HG03575 (cell line): ENCODE data around the gene RICTOR.

Source experiments
- ATAC-seq: cut with Tn5 transposase; IDR thresholded peaks from one replicate; pipeline ENCODE4 v1.9.1; 2021; ENCODE audit not compliant: unreplicated experiment, insufficient number of reproducible peaks, low FRiP score; ENCODE audit errors: extremely low read depth

Gene RICTOR

DNA sequence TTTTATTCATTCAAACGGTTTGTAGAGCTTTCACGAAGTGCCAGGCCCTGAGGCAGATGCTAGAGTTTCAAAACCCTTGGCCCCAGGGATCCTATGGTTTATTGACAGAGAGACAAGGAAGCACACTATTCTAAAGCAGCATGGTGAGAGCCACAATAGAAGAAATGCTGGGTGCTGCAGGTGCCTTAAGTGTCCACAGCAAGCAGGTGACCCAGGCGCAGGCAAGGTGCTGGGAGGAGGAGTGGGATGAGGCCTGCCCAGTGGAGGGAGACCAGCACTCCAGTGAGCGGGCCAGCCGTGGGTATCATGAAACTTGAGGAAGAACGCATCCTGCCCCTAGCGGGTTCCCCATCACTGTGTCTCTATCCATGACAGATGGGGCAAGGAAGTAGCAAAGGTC is 157.4 kb downstream of the RICTOR start:
- no peak for ATAC-seq

DNA sequence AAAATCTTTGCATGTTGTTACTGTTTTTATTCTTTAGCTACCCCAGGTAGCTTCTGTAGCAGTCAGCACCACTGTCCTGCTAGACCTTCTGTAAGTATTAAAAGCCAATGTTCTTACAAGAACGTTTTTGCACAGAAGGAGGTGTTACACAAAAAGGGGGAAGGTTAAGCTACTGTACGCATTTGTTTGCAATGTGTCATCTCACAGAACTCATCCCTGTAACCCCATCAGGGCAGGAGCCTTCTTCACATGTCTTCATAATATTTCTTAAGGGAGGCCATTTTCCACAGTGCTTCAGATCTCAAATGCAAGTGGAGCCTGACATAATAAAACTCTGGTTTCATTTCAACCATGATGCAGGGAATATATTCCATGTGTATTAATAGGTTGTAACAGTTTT is 160.5 kb downstream of the RICTOR start:
- no peak for ATAC-seq

DNA sequence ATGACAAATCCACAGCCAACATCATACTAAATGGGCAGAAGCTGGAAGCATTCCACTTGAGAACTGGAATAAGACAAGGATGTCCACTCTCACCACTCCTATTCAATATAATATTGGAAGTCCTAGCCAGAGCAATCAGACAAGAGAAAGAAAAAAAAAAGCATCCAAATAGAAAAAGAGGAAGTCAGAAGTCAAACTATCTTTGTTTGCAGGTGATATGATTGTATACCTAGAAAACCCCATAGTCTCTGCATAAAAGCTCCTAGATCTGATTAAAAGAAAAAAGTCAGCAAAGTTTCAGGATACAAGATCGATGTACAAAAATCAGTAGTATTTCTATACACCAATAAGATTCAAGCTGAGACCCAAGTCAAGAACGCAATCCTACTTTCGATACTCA is 162.3 kb downstream of the RICTOR start:
- ATAC-seq, result no peak

DNA sequence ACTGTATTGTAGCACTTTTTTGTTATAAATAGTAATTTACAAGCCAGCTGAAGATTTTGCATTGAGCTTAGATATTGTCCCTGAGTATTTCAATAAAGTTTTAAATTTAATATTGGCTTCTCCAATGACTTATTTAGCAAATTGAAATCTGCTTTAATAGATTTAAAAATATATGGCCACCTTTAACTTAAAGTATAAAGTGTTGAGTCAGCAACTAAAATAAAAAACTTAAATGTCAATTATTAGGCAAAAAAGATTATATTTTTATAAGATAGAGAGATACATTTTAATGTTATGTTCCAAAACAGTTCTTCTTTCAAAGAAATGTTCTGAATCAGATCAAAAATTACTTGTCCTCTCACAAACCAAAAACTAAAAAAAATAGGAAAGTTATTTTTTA is 167.7 kb downstream of the RICTOR start:
- ATAC-seq, result no peak

DNA sequence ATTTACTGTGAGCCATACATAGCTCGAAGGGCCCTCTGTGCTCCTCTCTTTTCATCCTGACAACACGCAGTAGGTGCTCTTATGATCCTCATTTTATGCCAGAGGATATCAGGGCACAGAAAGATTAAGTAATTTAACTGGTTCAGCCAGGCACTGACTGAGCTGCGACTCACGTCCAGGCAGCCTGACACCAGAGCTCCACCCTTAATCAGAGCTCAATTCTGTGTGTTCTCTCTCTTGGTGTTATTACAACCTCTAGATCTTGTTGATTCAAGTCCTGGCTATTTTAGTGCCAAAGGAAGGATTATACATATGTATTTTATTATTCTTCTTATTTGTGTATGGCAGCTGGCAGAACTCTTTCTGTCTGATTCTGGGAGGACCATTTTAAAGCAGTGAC is 168.7 kb downstream of the RICTOR start:
- ATAC-seq, result no peak

DNA sequence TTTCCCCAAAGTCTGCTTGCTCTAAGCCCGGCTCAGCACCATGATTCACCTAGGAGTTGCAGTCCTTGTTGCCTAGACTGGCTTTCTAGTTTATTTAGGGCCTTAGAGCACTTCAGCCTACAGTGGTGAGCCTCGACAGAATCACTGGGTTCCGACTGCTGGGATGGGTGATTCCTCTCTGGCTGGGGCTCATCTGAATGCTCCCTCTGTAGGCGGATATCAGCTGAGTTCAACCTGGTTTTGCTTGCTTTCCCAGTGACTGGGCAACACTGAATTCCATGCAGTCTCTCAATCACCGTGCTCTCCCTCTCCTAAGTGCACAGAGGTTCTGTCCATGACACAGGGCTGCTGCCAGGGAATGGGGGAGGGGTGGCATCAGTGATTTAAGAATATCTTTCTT is 174.3 kb downstream of the RICTOR start:
- ATAC-seq, result no peak

DNA sequence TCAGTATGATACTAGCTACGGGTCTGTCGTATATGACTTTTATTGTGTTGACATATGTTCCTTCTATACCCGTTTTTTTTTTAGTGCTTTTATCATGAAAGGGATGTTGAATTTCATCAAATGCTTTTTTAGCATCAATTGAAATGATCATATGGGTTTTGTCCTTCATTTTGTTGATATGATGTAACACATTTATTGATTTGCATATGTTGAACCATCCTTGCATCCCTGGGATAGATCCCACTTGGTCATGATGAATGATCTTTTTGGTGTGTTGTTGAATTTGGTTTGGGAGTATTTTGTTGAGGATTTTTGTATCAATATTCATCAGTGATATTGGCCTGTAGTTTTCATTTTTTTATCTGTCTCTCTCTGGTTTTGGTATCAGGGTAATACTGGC is 177.4 kb downstream of the RICTOR start:
- no peak for ATAC-seq

DNA sequence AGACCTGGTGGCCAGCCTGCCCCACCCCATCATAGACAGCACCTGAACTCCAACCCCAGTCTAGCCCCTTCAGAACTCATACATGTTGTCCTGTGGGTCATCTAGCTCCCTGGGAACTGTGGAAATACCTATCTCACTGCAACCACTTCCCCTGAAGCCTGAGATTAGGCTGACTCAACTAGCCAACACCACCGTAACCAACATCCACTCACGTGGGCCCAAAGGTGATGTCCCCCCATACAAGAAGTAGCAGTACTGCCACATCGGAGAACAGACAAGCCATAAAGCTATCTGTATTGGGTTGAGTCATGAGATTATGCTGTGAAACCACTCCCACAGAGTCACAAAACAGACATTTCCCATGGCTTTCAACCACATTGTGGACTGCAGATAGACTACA is 181.8 kb downstream of the RICTOR start:
- ATAC-seq, result no peak

DNA sequence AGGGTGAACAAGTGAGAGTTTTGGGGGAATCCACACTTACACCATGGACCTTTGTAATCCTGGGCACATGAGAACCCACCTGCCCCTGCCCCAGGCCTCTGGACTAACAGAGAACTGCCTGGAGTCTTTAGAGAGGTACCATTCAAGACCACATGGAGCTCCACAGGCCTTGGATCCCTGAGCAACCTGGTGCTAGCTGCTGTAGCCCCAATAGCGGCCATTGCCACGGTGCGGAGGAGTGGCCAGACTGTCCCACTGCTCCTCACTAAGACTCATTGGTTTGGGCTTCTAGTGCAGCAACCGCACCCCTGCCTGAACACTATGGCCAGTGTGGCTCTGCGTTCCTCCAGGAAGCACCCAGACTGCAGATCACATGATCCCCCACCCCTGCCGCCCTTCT is 182.6 kb downstream of the RICTOR start:
- no peak for ATAC-seq

DNA sequence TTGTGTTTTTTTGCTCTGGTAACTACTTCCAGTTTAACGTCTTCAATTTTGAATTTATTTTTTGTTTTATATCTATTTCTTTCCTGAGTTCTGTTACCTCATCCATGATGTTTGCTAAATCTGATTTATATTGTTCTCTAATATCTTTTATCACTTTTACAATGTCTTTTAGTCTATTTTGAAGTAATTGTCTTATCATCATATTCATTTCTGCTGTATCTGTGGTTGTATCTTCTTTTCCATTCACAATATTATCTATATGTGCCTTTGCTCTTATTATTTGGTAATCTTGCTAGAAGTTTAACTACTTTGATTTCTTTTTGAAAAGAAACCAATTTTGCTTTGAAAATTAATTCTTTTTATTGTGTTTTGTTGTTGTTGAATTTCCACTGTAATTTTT is 184.8 kb downstream of the RICTOR start:
- no peak for ATAC-seq

DNA sequence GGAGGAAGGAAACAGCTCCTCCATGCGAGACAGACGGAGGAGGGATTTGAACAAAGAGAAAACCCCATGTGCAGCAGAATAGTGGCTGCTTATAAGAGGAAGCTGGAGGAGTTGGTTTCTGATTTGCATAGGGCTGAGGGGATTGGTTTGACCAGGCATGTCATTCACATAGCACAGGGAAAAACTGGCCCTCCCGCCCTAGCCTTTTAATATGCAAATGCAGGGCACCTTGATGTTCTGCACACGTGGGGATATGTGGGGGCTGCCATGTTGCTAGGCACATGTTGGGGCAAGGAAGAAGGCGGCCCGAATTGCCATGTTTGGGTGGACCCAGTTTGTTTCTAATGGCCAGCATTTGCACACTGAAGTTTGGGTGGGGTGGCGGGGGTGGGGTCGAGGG is 186.2 kb downstream of the RICTOR start:
- ATAC-seq, result no peak
